NK-92 treated with Interleukin-12 subunit alpha and Interleukin-12 subunit beta, amount 100 ng/mL, for 24 hours (cell line): ENCODE data around the gene KCNH5.

ENCODE experiments used
- DNase-seq: peaks from one replicate; lab custom pipeline; 2025; lab: John Stamatoyannopoulos, UW

KCNH5 gene

DNA sequence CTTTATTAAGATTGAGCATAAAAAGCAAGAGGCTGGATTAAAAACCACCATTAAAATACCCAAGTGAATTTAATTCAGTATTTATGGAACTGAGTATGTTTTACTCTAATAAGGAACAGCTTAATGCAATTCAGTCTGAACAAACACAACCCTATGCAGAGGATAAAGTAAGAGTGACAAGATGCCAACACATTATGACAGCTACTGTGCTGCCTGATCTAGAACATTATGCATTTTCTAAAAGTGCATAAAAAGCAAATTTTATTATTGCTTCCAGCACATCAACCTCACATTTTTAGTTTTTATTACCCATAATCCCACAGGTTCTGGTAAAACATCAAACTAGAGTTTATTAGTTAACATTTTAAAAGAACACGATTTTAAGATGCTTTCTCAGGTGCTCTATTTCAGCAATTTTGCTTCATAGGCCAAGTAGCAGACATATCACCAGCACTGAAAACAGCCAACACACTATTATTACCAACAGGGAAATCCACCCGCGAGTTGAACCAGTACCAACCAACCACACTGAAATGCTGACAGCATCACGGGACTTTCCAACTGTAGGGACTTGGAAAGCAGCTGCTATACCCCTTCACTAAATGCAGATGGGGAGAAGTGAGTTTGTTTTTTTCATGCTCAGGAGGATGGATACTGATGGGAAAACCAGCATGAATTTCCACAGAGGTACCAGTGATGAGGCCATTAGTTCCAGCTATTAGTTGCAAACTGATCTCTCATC is 372.1 kb downstream of the KCNH5 start:
- no peak for DNase-seq

DNA sequence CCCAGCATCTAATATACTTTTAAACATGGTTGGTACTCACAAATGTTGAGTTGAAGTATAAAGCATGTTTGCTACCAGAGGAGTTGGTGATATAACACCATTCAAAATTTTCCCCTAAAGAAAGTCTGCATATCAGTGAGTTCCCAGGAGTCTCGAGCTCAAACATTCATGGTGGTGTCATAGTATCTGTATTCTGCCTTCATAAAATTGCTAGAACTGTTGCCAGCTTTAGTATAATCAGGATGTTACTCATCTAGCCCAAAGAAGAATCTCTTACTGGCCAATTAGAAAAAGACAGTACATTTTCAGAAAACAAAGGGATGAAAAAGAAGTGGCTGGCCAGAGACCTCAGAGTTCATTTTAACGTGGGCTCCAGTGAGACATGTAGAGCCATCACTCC is 374.7 kb downstream of the KCNH5 start:
- DNase-seq: no peak

DNA sequence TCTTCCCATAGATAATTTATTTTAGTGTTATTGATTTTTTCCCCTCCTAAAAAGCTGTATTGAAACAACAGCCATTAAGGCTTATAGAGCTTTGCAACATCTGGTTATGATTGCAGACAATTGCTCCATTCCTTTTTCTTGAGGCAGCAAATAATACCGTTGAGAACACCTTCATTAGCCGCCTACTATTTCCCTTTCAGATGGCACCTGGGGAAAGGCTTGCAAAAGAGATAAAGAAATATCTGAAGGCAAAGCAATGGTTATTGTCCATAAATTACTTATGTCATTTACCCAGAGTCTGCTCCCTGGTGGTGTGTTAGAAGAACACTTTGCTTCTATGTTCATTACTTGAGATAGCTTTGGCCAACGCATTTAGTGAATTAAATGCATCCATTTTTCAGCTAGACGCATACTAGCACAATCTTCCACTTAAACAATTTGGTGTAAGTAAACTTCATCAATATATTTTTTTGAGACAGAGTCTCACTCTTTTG is 377.8 kb downstream of the KCNH5 start:
- DNase-seq: no peak

DNA sequence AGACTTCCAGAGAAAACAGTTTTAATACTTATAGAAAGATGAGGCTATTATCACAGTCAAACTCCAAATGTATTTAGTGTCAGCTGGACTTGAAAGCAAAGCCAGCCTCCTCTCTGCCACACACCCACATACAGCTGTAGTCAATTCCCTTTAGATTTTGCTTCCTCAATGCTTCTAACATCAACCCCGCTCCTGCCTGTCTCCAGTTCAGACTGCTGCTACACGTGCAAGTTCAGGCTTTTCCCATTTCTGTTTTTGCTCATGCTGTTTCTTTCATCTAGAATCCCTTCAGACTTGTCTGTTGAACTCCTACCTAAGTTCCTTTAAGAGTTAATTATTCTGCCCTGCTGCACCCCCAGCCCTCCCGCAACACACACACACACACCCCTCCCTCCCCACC is 380.0 kb downstream of the KCNH5 start:
- DNase-seq: no peak

DNA sequence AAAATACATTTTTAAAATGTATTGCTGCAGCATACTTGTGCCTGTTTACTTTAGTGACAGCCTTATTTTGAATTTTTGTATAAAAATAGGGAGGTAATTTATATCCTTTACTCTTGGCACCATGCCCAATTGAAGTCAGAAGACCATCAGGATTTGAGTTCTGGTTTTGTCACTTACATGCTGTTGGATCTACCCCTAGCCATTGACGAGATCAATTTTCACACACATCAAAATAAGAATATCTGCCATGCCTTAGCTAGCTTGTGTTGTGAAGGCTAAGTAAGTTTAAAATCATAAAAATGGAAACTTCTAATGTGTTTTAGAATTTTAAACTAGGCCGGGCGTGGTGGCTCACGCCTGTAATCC is 381.8 kb downstream of the KCNH5 start:
- no peak for DNase-seq

DNA sequence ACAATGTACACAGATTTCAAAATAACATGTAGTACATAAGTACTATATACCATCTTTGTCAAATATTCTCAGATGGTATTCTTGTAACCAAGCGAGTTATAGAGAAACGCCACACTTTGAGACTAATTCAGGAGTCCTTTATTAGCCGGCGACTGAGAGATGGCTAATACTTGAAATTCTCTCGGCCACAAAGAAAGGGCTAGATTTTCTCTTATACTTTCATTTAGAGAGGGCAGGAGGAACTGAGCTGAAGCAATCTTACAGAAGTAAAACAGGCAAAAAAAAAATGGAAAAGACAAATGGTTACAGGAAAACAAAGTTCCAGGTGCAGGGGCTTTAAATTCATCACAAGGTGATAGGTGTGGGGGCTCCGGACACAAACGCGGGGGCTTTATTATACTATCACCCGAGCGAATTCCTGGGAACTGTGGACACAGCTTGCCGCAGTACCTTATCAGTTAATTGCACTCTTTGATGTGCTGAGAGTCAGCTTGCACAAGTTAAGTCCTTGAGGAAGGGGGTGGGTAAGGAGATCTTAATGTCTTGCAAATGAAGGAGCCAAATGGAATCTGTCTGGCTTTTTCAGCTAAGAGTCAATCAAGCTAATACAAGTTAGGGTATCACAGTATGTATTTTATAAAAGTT is 382.3 kb downstream of the KCNH5 start:
- DNase-seq: no peak

DNA sequence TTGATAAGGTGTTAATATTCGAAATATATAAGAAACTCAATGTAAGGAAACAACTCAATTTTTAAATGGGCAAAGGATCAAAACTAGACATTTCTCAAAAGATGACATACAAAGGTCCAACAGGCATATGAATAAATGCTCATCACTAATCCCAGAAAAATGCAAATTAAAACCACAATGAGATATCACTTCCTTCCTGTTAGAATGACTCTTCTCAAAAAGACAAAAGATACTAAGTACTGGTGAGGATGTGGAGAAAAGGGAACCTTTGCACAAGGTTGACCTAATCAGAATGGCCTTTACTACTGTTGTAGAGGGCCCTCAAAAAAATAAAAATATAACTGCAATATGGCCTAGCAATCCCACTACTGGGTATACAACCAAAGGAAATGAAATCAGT is 383.4 kb downstream of the KCNH5 start:
- no peak for DNase-seq

DNA sequence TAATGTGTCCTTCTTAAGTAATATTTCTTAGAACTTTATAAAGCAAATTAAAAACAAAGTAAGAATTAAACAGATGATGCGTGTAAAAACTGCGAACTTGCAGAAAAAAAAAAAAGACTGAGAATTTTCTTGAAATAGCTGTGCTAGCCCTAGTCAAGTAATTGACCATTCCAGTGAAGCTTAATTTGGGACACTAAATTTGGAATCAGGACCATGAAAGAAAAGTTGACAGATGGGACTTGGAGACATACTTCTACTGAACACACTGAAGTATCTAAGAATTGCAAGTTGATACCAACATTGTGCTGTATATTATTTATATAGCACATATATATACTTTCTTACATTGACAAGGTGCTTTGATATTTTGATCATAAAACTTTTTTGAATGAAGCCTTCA is 386.6 kb downstream of the KCNH5 start:
- no peak for DNase-seq

DNA sequence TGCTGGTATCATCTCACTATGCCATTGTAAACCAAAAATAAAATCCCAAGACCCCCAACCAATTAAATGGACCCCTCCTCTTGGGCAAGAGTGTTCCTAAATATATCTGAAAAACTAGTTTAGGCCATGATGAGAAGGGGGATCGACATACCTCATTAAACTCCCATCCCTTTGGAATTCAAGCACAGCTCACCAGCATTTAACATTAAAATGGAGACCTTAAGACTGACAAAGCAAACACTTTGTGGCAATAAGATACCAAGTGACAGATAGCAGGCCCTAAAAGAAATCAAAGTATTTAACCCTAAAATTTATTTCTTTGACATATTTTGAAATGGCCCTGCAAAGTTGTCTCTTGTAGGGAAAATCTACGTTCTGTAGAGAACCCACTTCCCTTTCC is 387.9 kb downstream of the KCNH5 start:
- no peak for DNase-seq

DNA sequence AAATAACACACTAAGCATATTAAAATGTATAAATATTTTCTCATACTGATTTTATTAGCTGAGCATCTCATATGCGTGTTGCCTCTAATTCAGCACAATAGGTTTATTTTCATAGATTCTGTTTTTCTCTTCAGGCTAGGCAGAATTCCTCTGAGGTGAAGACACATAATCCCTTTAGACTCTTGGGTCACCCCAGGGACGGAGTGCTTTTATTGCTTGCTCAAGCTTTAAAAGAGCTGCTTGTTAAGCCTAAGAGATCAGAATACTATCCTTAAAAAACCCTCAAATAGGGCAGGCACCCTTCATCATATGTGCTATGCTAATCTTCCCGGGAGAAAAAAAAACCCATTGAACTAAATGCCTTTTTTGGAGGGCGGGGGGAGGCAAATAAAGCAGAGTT is 390.1 kb downstream of the KCNH5 start:
- no peak for DNase-seq

DNA sequence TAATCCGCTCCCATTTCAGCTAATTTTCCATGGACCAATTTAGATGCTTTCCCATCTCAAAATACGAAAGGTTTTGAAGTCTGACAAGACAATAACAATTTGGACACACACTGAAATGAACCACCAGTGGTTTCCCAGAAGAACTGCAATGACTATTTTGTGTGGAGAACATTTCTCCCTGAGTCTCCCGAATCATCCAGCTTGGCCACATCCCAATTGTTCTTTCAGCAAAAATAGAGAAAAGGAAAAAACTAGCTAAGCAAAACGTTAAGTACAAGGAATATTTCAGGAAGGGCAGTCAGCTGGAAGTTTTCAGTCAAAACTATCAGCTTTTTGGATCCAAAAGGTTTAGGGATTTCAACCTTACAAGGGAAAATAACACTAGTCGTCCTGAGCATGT is 390.6 kb downstream of the KCNH5 start:
- DNase-seq: no peak
